Memory B cell (primary cell): ENCODE results near the gene COQ3.

ENCODE experiments used
- ATAC-seq: fragments of 150-1000 bp; cut with Tn5 transposase; 2 replicates; pipeline ENCODE4 v1.10.0; 2021; ENCODE audit warnings: low read depth, mild to moderate bottlenecking, moderate library complexity
- DNase-seq, 2 donors: peaks; one replicate each; pipeline ENCODE4 v3.0.0; 2022; ENCODE audit warnings: low spot score in 2 of 2
- H3K27ac Mint-ChIP-seq: one replicate; pipeline ENCODE4 v1.8.0; 2022; ENCODE audit warnings: mild to moderate bottlenecking, moderate library complexity, mixed read lengths
- H3K27me3 Mint-ChIP-seq: one replicate; pipeline ENCODE4 v1.8.0; 2022; ENCODE audit warnings: mixed read lengths
- H3K36me3 Mint-ChIP-seq: one replicate; pipeline ENCODE4 v1.8.0; 2022; ENCODE audit warnings: mild to moderate bottlenecking, mixed read lengths
- H3K4me1 Mint-ChIP-seq: one replicate; pipeline ENCODE4 v1.8.0; 2022; ENCODE audit warnings: mixed read lengths
- H3K4me3 Mint-ChIP-seq: one replicate; pipeline ENCODE4 v1.8.0; 2022; ENCODE audit warnings: mild to moderate bottlenecking, moderate library complexity, mixed read lengths
- H3K9me3 Mint-ChIP-seq: one replicate; pipeline ENCODE4 v1.8.0; 2022; ENCODE audit warnings: mixed read lengths

The COQ3 gene

GRCh38 chr6:99334526-99335127 is 59.4 kb downstream of the COQ3 start:
- Mint-ChIP-seq H3K27ac (no peak overlapping the region), H3K36me3 (no peaks in the 10 kb centered on the region), H3K4me3 (no peak overlapping the region), H3K27me3 (peaks cover 6% of the 10 kb centered on the region), H3K4me1 (peaks cover 7% of the 10 kb centered on the region), H3K9me3 (no peaks in the 10 kb centered on the region)
- ATAC-seq (peak; percentile 17), DNase-seq (no peak)

- Mint-ChIP-seq H3K4me3 (no peak overlapping the region), H3K9me3 (no peaks in the 10 kb centered on the region), H3K27me3 (no peaks in the 10 kb centered on the region), H3K4me1 (peaks cover 7% of the 10 kb centered on the region), H3K36me3 (no peaks in the 10 kb centered on the region), H3K27ac (peak overlapping the region; percentile 13)
- DNase-seq (no peak), ATAC-seq (peak; percentile 62)
Observed at GRCh38 chr6:99333068-99333467, 60.9 kb downstream of the COQ3 start.

GRCh38 chr6:99331531-99331930 is 62.5 kb downstream of the COQ3 start:
- Mint-ChIP-seq H3K27ac (no peak overlapping the region), H3K9me3 (no peaks in the 10 kb centered on the region), H3K27me3 (no peaks in the 10 kb centered on the region), H3K4me1 (peaks cover 7% of the 10 kb centered on the region), H3K4me3 (no peak overlapping the region), H3K36me3 (no peaks in the 10 kb centered on the region)
- DNase-seq (no peak), ATAC-seq (no peak)

- no peaks in the 10 kb centered on the region for H3K27me3 Mint-ChIP-seq
- no peaks in the 10 kb centered on the region for H3K36me3 Mint-ChIP-seq
- peak; percentile 32 to 66 for DNase-seq
- H3K27ac Mint-ChIP-seq: no peak overlapping the region
- peak; percentile 92 for ATAC-seq
- no peaks in the 10 kb centered on the region for H3K9me3 Mint-ChIP-seq
- H3K4me1 Mint-ChIP-seq: peaks cover 7% of the 10 kb centered on the region
- no peak overlapping the region for H3K4me3 Mint-ChIP-seq
Observed at GRCh38 chr6:99330159-99330558, 63.8 kb downstream of the COQ3 start.

GRCh38 chr6:99324996-99325395 is 69.0 kb downstream of the COQ3 start:
- ATAC-seq (no peak), DNase-seq (no peak)
- no peak overlapping the region for H3K4me3 Mint-ChIP-seq
- H3K36me3 Mint-ChIP-seq: no peaks in the 10 kb centered on the region
- H3K4me1 Mint-ChIP-seq: no peaks in the 10 kb centered on the region
- peaks cover 4% of the 10 kb centered on the region for H3K27me3 Mint-ChIP-seq
- no peak overlapping the region for H3K27ac Mint-ChIP-seq
- no peaks in the 10 kb centered on the region for H3K9me3 Mint-ChIP-seq
